Erythroblast (primary cell): ENCODE results near the gene BCL2A1.

Source experiments
- GATA1 ChIP-seq: IDR thresholded peaks from 2 replicates; pipeline ENCODE4 v1.6.1; 2011; ENCODE audit warnings: low read depth, mild to moderate bottlenecking, control low read depth, low read length, moderate library complexity
- POLR2A ChIP-seq: IDR thresholded peaks from 2 replicates; pipeline ENCODE4 v1.6.1; 2011; ENCODE audit warnings: mild to moderate bottlenecking, low read length

DNA sequence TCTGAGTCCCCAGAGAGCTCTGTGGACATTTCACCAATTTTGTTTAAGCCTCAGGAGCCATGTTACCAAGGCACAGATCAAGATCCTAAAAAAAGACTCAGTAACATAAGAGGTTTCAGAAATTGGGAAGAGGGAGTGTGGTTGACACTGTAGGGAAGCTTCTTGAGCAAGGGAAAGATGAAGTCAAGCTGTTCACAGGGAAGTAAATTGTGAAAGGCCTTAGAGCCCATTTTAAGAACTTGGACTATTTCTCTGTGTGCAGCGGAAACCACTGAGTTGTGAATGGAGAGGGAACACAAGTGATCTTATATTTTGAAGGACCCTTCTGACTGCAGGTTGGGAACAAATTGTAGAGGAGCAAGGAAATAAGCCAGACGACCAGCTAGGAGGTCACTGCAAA is 18.7 kb downstream of the BCL2A1 start:
- no peak for TF ChIP-seq POLR2A
- no peak for TF ChIP-seq GATA1
